GM12878 (cell line): Measurements from ENCODE around the gene PCTP. TPM values are rescaled to one million over a fixed set of nuclear protein-coding genes. Genes with fewer than 3 reads are reported as not detected.

ENCODE experiments used
- ATAC-seq: fragments of 200-7000 bp; cut with Tn5 transposase; 3 replicates; pipeline ENCODE4 v1.9.1; 2020; ENCODE audit warnings: mild to moderate bottlenecking, moderate library complexity
- BruUV-seq: library from RNA; stranded (reverse); fragments of 400-500 nt; replicated peaks from 2 replicates; lab custom pipeline; 2021; lab: Mats Ljungman, UMichigan
- CTCF ChIA-PET: fragments of 300-600 bp; sonication (Branson Sonifier 250); formaldehyde crosslinking; extraction: SDS; loops from one replicate; lab custom pipeline; 2021; ENCODE audit warnings: inconsistent platforms; lab: Yijun Ruan, JAX
- POLR2A ChIA-PET: fragments of 350-600 bp; formaldehyde crosslinking; extraction: SDS; loops from one replicate; lab custom pipeline; 2021; ENCODE audit warnings: inconsistent platforms; lab: Charles Lee
- RAD21 ChIA-PET: fragments of 300-600 bp; sonication (Branson Sonifier 250); formaldehyde crosslinking; loops from one replicate; lab custom pipeline; 2023; ENCODE audit warnings: antibody characterized with exemption; ENCODE audit not compliant: unreplicated experiment; lab: Charles Lee
- SMC1A ChIA-PET: fragments of 300-600 bp; sonication (Branson Sonifier 250); formaldehyde crosslinking; loops from one replicate; lab custom pipeline; 2023; ENCODE audit not compliant: unreplicated experiment, uncharacterized antibody; lab: Charles Lee
- DNase-seq: peaks from one replicate; pipeline ENCODE4 v3.0.0-alpha.2; 2011; ENCODE audit warnings: low read depth, low spot score
- FAIRE-seq: peaks from 3 replicates; lab custom pipeline; 2011; peaks lifted over from hg19 to GRCh38; lab: Jason Lieb, UNC
- H2AFZ ChIP-seq: 2 replicates; pipeline ENCODE4 v1.6.0; 2011; ENCODE audit warnings: low read depth, low read length, control low read depth; ENCODE audit not compliant: control insufficient read depth
- H3K27ac ChIP-seq: 2 replicates; pipeline ENCODE4 v1.5.1; 2011; ENCODE audit warnings: control low read depth; ENCODE audit not compliant: control insufficient read depth, insufficient read depth
- H3K27me3 ChIP-seq, 2 experiments: replicated peaks in 1 of 2; 2 replicates each; pipeline versions ENCODE4 v1.6.0 to v1.6.1; 2011; ENCODE audit warnings: low read length in 1 of 2; ENCODE audit not compliant: control insufficient read depth in 2 of 2, insufficient read depth in 2 of 2
- H3K36me3 ChIP-seq, 2 experiments: 2 replicates each; pipeline ENCODE4 v1.5.1; 2011; ENCODE audit warnings: low read length in 1 of 2; ENCODE audit not compliant: control insufficient read depth in 2 of 2, insufficient read depth in 2 of 2
- H3K4me1 ChIP-seq: 2 replicates; pipeline ENCODE4 v1.6.1; 2011; ENCODE audit warnings: mild to moderate bottlenecking, low read length, moderate library complexity, mixed read lengths; ENCODE audit not compliant: control insufficient read depth, insufficient read depth
- H3K4me2 ChIP-seq: 2 replicates; pipeline ENCODE4 v1.6.0; 2011; ENCODE audit warnings: control low read depth; ENCODE audit not compliant: control insufficient read depth, insufficient read depth
- H3K4me3 ChIP-seq: fragments of 200-600 bp; sonication (generic); 2 replicates; pipeline ENCODE4 v1.5.1; 2016
- H3K79me2 ChIP-seq: 2 replicates; pipeline ENCODE4 v1.6.0; 2011; ENCODE audit warnings: low read length; ENCODE audit not compliant: control insufficient read depth, insufficient read depth
- H3K9ac ChIP-seq: 2 replicates; pipeline ENCODE4 v1.8.0; 2011; ENCODE audit warnings: low read length, control low read depth, mixed read lengths; ENCODE audit not compliant: control insufficient read depth, insufficient read depth
- H3K9me3 ChIP-seq: replicated peaks from 3 replicates; pipeline ENCODE4 v1.5.1; 2011; ENCODE audit warnings: mild to moderate bottlenecking, low read length; ENCODE audit not compliant: control insufficient read depth, insufficient read depth
- H4K20me1 ChIP-seq: 2 replicates; pipeline ENCODE4 v1.6.0; 2011; ENCODE audit not compliant: control insufficient read depth, insufficient read depth
- BCL11A ChIP-seq: IDR thresholded peaks from 2 replicates; pipeline ENCODE4 v1.6.1; 2011; ENCODE audit warnings: low read depth, low read length
- CBX5 ChIP-seq: sonication (generic); IDR thresholded peaks from 2 replicates; pipeline ENCODE4 v1.6.1; 2016; ENCODE audit warnings: low read depth, moderate library complexity, mild to moderate bottlenecking, inconsistent platforms
- CREB1 ChIP-seq: IDR thresholded peaks from 2 replicates; pipeline ENCODE4 v1.6.1; 2012; ENCODE audit warnings: low read depth, mild to moderate bottlenecking, inconsistent platforms
- EZH2 ChIP-seq: IDR thresholded peaks from 2 replicates; pipeline ENCODE4 v1.6.1; 2012; ENCODE audit warnings: low read depth, mild to moderate bottlenecking, control low read depth, inconsistent platforms, low read length, borderline replicate concordance; ENCODE audit not compliant: control insufficient read depth
- IKZF1 ChIP-seq: fragments of 450-650 bp; conservative IDR thresholded peaks from 2 replicates; pipeline ENCODE4 v1.6.1; 2017; ENCODE audit warnings: antibody characterized with exemption, mild to moderate bottlenecking
- IRF4 ChIP-seq: IDR thresholded peaks from 2 replicates; pipeline ENCODE4 v1.6.1; 2011; ENCODE audit warnings: low read depth, low read length
- KDM1A ChIP-seq: fragments of 200-600 bp; sonication (generic); IDR thresholded peaks from 2 replicates; pipeline ENCODE4 v1.6.1; 2016; ENCODE audit warnings: borderline replicate concordance
- MTA2 ChIP-seq: fragments of 450-650 bp; IDR thresholded peaks from 2 replicates; pipeline ENCODE4 v1.6.1; 2016; ENCODE audit warnings: low read depth, mild to moderate bottlenecking, moderate library complexity
- MYB ChIP-seq: fragments of 150-350 bp; IDR thresholded peaks from 2 replicates; pipeline ENCODE4 v1.6.1; 2014; ENCODE audit warnings: mild to moderate bottlenecking, low read depth, low read length, borderline replicate concordance
- NFYA ChIP-seq: IDR thresholded peaks from 2 replicates; pipeline ENCODE4 v1.6.1; 2011; ENCODE audit warnings: low read depth, mild to moderate bottlenecking, low read length, improper control_type of control experiment, borderline replicate concordance
- POLR2A ChIP-seq: IDR thresholded peaks from 2 replicates; pipeline ENCODE4 v1.6.1; 2011; ENCODE audit warnings: low read depth, mild to moderate bottlenecking, low read length
- POLR2AphosphoS5 ChIP-seq: IDR thresholded peaks from 2 replicates; pipeline ENCODE4 v1.6.1; 2011; ENCODE audit warnings: mild to moderate bottlenecking, low read length, inconsistent platforms
- RELA ChIP-seq: fragments of 450-650 bp; IDR thresholded peaks from 2 replicates; pipeline ENCODE4 v1.8.0; 2014; ENCODE audit warnings: borderline replicate concordance; ENCODE audit not compliant: partially characterized antibody
- SIN3A ChIP-seq: IDR thresholded peaks from 2 replicates; pipeline ENCODE4 v1.6.1; 2012; ENCODE audit warnings: low read depth, low read length, improper control_type of control experiment
- SRF ChIP-seq, 2 experiments: IDR thresholded peaks; 2 replicates each; pipeline ENCODE4 v1.6.1; 2011; ENCODE audit warnings: low read depth in 2 of 2, low read length in 2 of 2, mild to moderate bottlenecking in 1 of 2, moderate library complexity in 1 of 2
- STAT3 ChIP-seq: IDR thresholded peaks from 2 replicates; pipeline ENCODE4 v1.6.1; 2011; ENCODE audit warnings: low read depth, low read length, improper control_type of control experiment
- in situ Hi-C: fragments of 300-500 bp; cut with MboI; formaldehyde crosslinking; loops from 9 replicates; pipeline ENCODE4 v1.14.3; 2018; ENCODE audit warnings: mixed read lengths
- intact Hi-C: fragments of 100-400 bp; cut with micrococcal nuclease; formaldehyde crosslinking; loops from one replicate; pipeline ENCODE4 v1.14.2; 2022; ENCODE audit not compliant: unreplicated experiment
- polyA plus RNA-seq, 11 experiments: library from polyadenylated mRNA; depleted of rRNA in 4 of 11; unstranded in 6 of 11; stranded (reverse) in 5 of 11; fragments of >200 nt; fragmentation: Nextera tagmentation in 4 of 11; fragmentation: Illumina TruSeq in 1 of 11; extraction: Ambion mirVana in 4 of 11; extraction: Trizol in 1 of 11; gene quantifications; 1 replicate in 1 of 11; 2 replicates in 10 of 11; pipeline versions ENCODE4 v1.2.1 to v1.2.3, GENCODE V29; 2011 to 2016; ENCODE audit warnings: inconsistent platforms in 2 of 11, missing spikeins in 2 of 11, low read depth in 1 of 11
- total RNA-seq, 4 experiments: library from RNA; depleted of rRNA in 3 of 4; stranded (reverse); fragments of >200 nt in 3 of 4; fragmentation: Illumina TruSeq in 1 of 4; extraction: Trizol in 1 of 4; gene quantifications; 2 replicates each; pipeline versions ENCODE4 v1.2.1 to v1.2.3, GENCODE V29; 2013 to 2021

The PCTP gene
- total and polyA plus RNA-seq, 10 of the 15 experiments (the other 5 are each of a cell fraction or from before 2014, with no cell fraction given) = 1.4 to 26.8 (median 3.7) TPM

DNA sequence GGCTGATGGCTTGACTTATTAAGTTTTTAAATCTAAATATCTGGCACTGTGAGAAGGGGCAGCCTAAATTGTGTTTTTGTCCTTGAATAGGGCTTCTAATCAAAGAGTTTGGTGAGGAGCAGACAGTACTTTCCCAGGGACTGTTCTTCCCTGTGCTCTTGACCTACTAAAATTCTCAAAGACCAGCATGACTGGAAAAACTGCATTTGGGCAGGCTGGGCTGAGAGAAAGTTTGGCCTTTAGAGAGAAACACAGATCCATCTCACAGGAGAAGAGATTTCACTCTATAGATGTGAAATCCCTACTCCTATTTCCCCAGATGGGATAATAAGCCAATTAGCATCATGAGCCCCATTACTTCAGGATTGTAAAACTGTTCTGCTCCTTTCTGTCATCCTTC, 7.3 kb downstream of the PCTP start:
- Histone ChIP-seq H3K36me3 (no peaks in the 10 kb centered on the region), H3K9ac (no peak overlapping the region), H2AFZ (no peak overlapping the region), H3K27ac (no peak overlapping the region), H3K4me3 (no peak overlapping the region), H3K9me3 (no peaks in the 10 kb centered on the region; the same call in 2 of the 3 replicates), H4K20me1 (no peaks in the 10 kb centered on the region), H3K4me2 (no peak overlapping the region), H3K27me3 (no peaks in the 10 kb centered on the region), H3K79me2 (no peaks in the 10 kb centered on the region), H3K4me1 (no peaks in the 10 kb centered on the region)
- CTCF ChIA-PET = interaction anchor here (1.9 kb wide), 1 partner anchor 22 kb away, joined by 6 read pairs; no protein-coding TSS in a partner anchor
- FAIRE-seq = no peak
- TF ChIP-seq POLR2AphosphoS5 (no peak), IRF4 (no peak), EZH2 (no peak), SRF (IDR thresholded peaks at IDR 0.05; ENCODE audit: low read depth in 2 of 2, low read length in 2 of 2) (no peak), CREB1 (no peak), IKZF1 (no peak), SIN3A (no peak), CBX5 (no peak), KDM1A (no peak), MTA2 (no peak), NFYA (no peak), STAT3 (no peak), POLR2A (no peak), RELA (no peak), MYB (no peak), BCL11A (no peak)
- ATAC-seq = no peak
- SMC1A ChIA-PET = no interaction called here
- intact Hi-C loops (no loop called here), in situ Hi-C loops (no loop called here)
- RAD21 ChIA-PET = interaction anchor here (0.8 kb wide), 1 partner anchor 231 kb away, joined by 3 read pairs; no protein-coding TSS in a partner anchor
- POLR2A ChIA-PET = no interaction called here
- BruUV-seq = no TSS peak
- DNase-seq = no peak
